HEK293T (cell line): ENCODE measurements around the gene ZNF579.

Source experiments
- BHLHE40 ChIP-seq: fragments of 450-650 bp; IDR thresholded peaks from 2 replicates; pipeline ENCODE4 v1.6.1; 2016; ENCODE audit warnings: mild to moderate bottlenecking, moderate library complexity, borderline replicate concordance
- ELF4 ChIP-seq: fragments of 450-650 bp; IDR thresholded peaks from 2 replicates; pipeline ENCODE4 v1.6.1; 2017; ENCODE audit warnings: antibody characterized with exemption

GRCh38 chr19:55541091-55541490, 39.6 kb downstream of the ZNF579 start:
- no peak for TF ChIP-seq ELF4
- TF ChIP-seq BHLHE40, result no peak
